HG03558 (cell line): Measurements from ENCODE around the gene TUBB4A.
"Not testable (repeated sequence)": the region's sequence is repeated elsewhere in the genome, so short reads cannot be mapped to it uniquely, and the experiment has no call there.

Experiments
- ATAC-seq: cut with Tn5 transposase; IDR thresholded peaks from one replicate; pipeline ENCODE4 v1.9.1; 2021; ENCODE audit warnings: moderate number of reproducible peaks; ENCODE audit not compliant: unreplicated experiment; ENCODE audit errors: extremely low read depth

The TUBB4A gene

GRCh38 chr19:6527893-6528543 lies 25.9 kb upstream of the TUBB4A start:
- no peak for ATAC-seq

GRCh38 chr19:6524311-6524710 lies 22.2 kb upstream of the TUBB4A start:
- no peak for ATAC-seq

GRCh38 chr19:6522712-6523111 lies 20.6 kb upstream of the TUBB4A start:
- ATAC-seq: no peak

- no peak for ATAC-seq
Observed at GRCh38 chr19:6521718-6522646, 19.9 kb upstream of the TUBB4A start.

GRCh38 chr19:6519289-6519688 lies 17.2 kb upstream of the TUBB4A start:
- ATAC-seq: no peak

- no peak for ATAC-seq
Observed at GRCh38 chr19:6518145-6518911, 16.2 kb upstream of the TUBB4A start.

- ATAC-seq: no peak
Observed at GRCh38 chr19:6516659-6517291, 14.7 kb upstream of the TUBB4A start.

- no peak for ATAC-seq
Observed at GRCh38 chr19:6516018-6516658, 14.0 kb upstream of the TUBB4A start.

- no peak for ATAC-seq
Observed at GRCh38 chr19:6514926-6515544, 12.9 kb upstream of the TUBB4A start.

- ATAC-seq: no peak
Observed at GRCh38 chr19:6514089-6514488, 12.0 kb upstream of the TUBB4A start.

DNA sequence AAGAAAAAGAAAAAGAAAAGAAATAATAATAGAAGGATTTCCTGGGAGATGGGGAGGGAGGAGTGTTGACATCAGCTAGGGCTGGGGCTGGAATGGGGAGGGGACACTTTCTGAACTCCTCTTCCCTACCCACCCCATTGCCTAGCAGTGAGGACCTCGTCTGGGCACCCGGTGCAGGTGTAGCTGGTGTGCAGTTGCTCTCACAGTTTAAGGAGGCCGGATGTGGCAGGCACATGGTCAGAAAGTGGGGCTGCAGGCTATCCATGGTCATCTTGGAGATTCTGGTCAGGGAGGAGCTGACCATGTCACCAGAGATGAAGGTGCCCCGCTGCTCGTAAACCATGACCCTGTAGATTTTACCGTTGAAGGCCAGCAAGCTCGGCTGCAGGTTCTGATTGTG lies 8.5 kb upstream of the TUBB4A start:
- no peak for ATAC-seq

DNA sequence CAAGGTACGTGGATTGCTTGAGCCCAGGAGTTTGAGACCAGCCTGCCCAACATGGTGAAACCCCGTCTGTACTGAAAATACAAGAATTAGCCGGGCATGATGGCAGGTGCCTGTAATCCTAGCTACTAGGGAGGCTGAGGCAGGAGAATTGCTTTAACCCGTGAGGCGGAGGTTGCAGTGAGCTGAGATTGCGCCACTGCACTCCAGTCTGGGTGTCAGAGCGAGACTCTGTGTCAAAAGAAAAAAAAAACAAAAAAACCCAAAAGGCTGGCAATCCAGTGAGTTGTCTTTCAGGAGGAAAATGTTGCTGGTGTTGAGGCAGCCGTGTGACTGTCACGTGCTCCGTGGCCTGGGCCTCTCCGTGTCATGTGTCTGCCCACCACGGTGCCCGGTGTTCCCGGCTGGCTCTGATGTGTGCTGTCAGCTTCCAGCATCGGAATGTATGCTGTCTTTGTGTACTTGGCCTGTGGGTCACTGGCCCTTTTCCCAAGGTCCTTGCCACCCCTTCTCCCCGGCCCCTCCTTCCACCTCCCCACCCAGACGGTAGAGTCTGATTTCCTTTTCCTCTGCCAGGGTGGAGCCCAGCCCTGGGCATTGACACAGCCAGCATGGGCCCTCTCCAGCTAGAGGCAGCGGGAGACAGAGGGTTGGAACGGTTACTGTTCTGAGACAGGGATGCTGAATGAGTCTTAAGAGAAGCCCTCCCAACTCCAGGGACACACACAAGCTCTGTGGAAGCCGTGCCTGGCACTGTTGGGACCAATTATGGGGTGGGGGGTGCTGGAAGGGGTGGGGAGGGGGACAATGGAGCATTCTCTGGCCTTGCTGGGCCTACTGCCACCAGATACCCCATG lies 7.2 kb upstream of the TUBB4A start:
- no peak for ATAC-seq

DNA sequence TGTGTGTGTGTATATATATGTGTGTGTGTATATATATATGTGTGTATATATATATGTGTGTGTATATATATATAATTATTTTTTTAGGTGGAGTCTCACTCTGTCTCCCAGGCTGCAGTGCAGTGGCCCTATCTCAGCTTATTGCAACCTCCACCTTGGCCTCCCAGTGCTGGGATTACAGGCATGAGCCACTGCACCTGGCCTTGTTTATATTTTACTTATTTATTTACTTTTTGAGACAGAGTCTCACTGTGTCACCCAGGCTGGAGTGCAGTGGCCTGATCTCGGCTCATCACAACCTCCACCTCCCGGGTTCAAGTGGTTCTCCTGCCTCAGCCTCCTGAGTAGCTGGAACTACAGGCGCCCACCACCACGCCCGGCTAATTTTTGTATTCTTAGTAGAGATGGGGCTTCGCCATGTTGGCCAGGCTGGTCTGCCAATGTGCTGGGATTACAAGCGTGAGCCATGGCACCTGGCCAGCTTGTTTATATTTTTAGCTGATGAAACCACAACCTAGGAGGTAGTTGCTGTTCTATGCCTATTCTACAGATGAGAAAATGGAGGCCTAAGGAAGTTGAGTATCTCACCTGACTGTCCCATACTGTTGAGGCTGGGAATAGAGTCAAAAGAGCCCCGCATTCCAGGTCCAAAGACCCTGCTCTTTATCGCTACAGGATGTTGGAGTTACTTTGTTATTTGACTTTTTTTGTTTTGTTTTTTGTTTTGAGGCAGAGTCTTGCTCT lies 6.1 kb upstream of the TUBB4A start:
- ATAC-seq: not testable (repeated sequence)

- no peak for ATAC-seq
Observed at GRCh38 chr19:6503407-6504201, 1.5 kb upstream of the TUBB4A start.

DNA sequence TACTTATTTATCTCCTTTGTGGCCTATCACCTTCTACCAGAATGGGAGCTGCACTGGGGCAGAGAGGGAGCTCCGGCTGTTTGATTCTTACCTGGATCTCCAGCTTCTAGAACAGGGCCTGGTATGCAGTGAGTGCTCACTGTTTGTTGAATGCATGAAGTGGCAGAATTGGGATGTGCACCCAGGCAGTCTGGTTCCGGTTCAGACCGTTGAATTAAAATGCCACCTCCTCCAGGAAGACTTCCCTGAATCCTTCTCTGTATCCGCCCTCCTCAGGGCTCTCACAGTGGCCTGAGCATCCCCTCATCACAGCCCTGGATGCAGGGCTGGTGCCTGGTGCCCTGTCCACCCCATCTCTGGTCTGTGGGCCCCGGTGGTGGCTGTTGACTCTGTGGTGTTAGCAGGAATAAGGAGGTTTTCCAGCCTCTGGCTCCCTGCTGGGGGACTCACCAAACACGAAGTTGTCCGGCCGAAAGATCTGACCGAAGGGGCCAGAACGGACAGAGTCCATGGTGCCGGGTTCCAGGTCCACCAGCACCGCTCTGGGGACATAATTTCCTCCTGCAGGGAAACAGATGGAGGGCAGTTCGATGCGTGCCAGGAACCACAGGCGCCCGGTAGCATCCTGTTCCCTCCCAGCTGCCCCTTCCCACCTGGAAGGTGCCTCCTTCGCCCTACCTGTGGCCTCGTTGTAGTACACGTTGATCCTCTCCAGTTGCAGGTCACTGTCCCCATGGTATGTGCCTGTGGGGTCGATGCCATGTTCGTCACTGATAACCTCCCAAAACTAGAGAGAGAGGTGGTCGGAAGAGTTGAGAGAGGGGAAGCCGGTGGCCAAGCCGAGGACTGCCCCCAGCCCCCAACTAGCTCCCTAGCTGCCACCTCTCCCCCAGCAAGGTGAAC lies 1.0 kb downstream of the TUBB4A start:
- no peak for ATAC-seq
